ENCODE measurements around the gene ITGA5.

The ITGA5 gene

GRCh38 chr12:54377797-54378515, 41.1 kb downstream of the ITGA5 start:
- peak overlapping the region in 9 of 21 experiments; percentile 2 to 93 (median 82) for H3K27ac ChIP-seq
- no peak overlapping the region for H3K4me3 ChIP-seq

- peak overlapping the region in 12 of 21 experiments; percentile 2 to 93 (median 80) for H3K27ac ChIP-seq
- no peak overlapping the region for H3K4me3 ChIP-seq
Observed at GRCh38 chr12:54377007-54377406, 42.1 kb downstream of the ITGA5 start.

- H3K4me3 ChIP-seq, result no peak overlapping the region
- peak overlapping the region in 13 of 21 experiments; percentile 10 to 93 (median 80) for H3K27ac ChIP-seq
Observed at GRCh38 chr12:54376596-54376995, 42.5 kb downstream of the ITGA5 start.

GRCh38 chr12:54375259-54375579, 43.8 kb downstream of the ITGA5 start:
- no peak overlapping the region for H3K4me3 ChIP-seq
- H3K27ac ChIP-seq, result peak overlapping the region in 15 of 21 experiments; percentile 12 to 93 (median 60)

GRCh38 chr12:54374562-54375258, 44.4 kb downstream of the ITGA5 start:
- H3K4me3 ChIP-seq, result no peak overlapping the region

GRCh38 chr12:54373649-54374561, 45.2 kb downstream of the ITGA5 start:
- H3K4me3 ChIP-seq, result no peak overlapping the region
- peak overlapping the region in 15 of 21 experiments; percentile 10 to 93 (median 60) for H3K27ac ChIP-seq

More at GRCh38 chr12:54374562-54375258, 44.4 kb downstream of the ITGA5 start:
- H3K27ac ChIP-seq, result peak overlapping the region in 16 of 21 experiments; percentile 17 to 93 (median 59)

GRCh38 chr12:54372113-54372806, 46.8 kb downstream of the ITGA5 start:
- peak overlapping the region in 9 of 21 experiments; percentile 38 to 86 (median 80) for H3K27ac ChIP-seq
- no peak overlapping the region for H3K4me3 ChIP-seq

- H3K27ac ChIP-seq, result peak overlapping the region in 10 of 21 experiments; percentile 38 to 86 (median 74)
Observed at GRCh38 chr12:54371328-54372112, 47.5 kb downstream of the ITGA5 start.

GRCh38 chr12:54370171-54370730, 48.8 kb downstream of the ITGA5 start:
- Histone ChIP-seq H3K4me3 (peak overlapping the region; percentile 3 to 31 (median 18)), H3K27ac (peak overlapping the region in 14 of 21 experiments; percentile 8 to 86 (median 74))

More at GRCh38 chr12:54371328-54372112, 47.5 kb downstream of the ITGA5 start:
- H3K4me3 ChIP-seq, result no peak overlapping the region

GRCh38 chr12:54369597-54370131, 49.4 kb downstream of the ITGA5 start:
- H3K4me3 ChIP-seq, result peak overlapping the region; percentile 3 to 31 (median 18)
- H3K27ac ChIP-seq, result peak overlapping the region in 16 of 21 experiments; percentile 8 to 86 (median 70)

- peak overlapping the region in 6 of 7 experiments; percentile 1 to 31 (median 16) for H3K4me3 ChIP-seq
- peak overlapping the region in 19 of 21 experiments; percentile 3 to 86 (median 68) for H3K27ac ChIP-seq
Observed at GRCh38 chr12:54368709-54369596, 50.1 kb downstream of the ITGA5 start.

- H3K27ac ChIP-seq, result peak overlapping the region in 18 of 21 experiments; percentile 0 to 78 (median 59)
Observed at GRCh38 chr12:54368025-54368708, 50.9 kb downstream of the ITGA5 start.

GRCh38 chr12:54364413-54364812, 54.7 kb downstream of the ITGA5 start, which contains the start of gene GPR84:
TSS of gene GPR84 (minus strand) at chr12:54364486. CDS start at chr12:54363851, 635 bp downstream.
- H3K4me3 ChIP-seq, result no peak within 1 kb of the TSS
- H3K27ac ChIP-seq, result peak within 1 kb of the TSS in 5 of 21 experiments; percentile 4 to 56 (median 30)

More at GRCh38 chr12:54368025-54368708, 50.9 kb downstream of the ITGA5 start:
- H3K4me3 ChIP-seq, result peak overlapping the region in 1 of 7 experiments; percentile 31

GRCh38 chr12:54363618-54364017, 55.4 kb downstream of the ITGA5 start:
- H3K27ac ChIP-seq, result peak overlapping the region in 2 of 21 experiments; percentile 4 to 37
- H3K4me3 ChIP-seq, result no peak overlapping the region

GRCh38 chr12:54363047-54363446, 56.0 kb downstream of the ITGA5 start:
- Histone ChIP-seq H3K27ac (no peak overlapping the region), H3K4me3 (no peak overlapping the region)

All from skin epidermis (tissue), 12 donors.